Glutamatergic neuron (in vitro differentiated cells): ENCODE results near the gene SLC10A7. TPM values are rescaled to one million over a fixed set of nuclear protein-coding genes. Genes with fewer than 3 reads are reported as not detected.

Experiments
- DNase-seq: peaks from one replicate; pipeline ENCODE4 v3.0.0; 2022
- H3K27ac Mint-ChIP-seq: one replicate; pipeline ENCODE4 v1.8.0; 2020; ENCODE audit warnings: mild to moderate bottlenecking, mixed read lengths, inconsistent platforms; ENCODE audit not compliant: unreplicated experiment
- H3K27me3 Mint-ChIP-seq: one replicate; pipeline ENCODE4 v1.8.0; 2020; ENCODE audit warnings: mild to moderate bottlenecking, moderate library complexity, mixed read lengths, inconsistent platforms; ENCODE audit not compliant: unreplicated experiment
- H3K36me3 Mint-ChIP-seq: one replicate; pipeline ENCODE4 v1.8.0; 2020; ENCODE audit warnings: mild to moderate bottlenecking, mixed read lengths, inconsistent platforms; ENCODE audit not compliant: unreplicated experiment
- H3K4me1 Mint-ChIP-seq: one replicate; pipeline ENCODE4 v1.8.0; 2020; ENCODE audit warnings: mild to moderate bottlenecking, low read depth, mixed read lengths, inconsistent platforms; ENCODE audit not compliant: unreplicated experiment
- H3K4me3 Mint-ChIP-seq: one replicate; pipeline ENCODE4 v1.8.0; 2020; ENCODE audit warnings: mild to moderate bottlenecking, mixed read lengths, inconsistent platforms; ENCODE audit not compliant: unreplicated experiment
- H3K9me3 Mint-ChIP-seq: one replicate; pipeline ENCODE4 v1.8.0; 2020; ENCODE audit warnings: mild to moderate bottlenecking, moderate library complexity, mixed read lengths, inconsistent platforms; ENCODE audit not compliant: unreplicated experiment
- total RNA-seq: library from RNA; stranded (reverse); fragmentation: NEBNext Ultra II Directional; extraction: Animal tissue kit (Norgen Biotek cat#: 25700); gene quantifications from one replicate; pipeline ENCODE4 v1.2.1, GENCODE V29; 2021; ENCODE audit not compliant: unreplicated experiment
- TF ChIP-seq, protein P1 (sequence below): fragments of 200-600 bp; sonication (generic); IDR thresholded peaks from one replicate; pipeline ENCODE4 v1.5.0; 2021; ENCODE audit not compliant: partially characterized antibody, unreplicated experiment

SLC10A7 gene
- total RNA-seq, 1 donor from 2014 or later, result 13.5 TPM

DNA sequence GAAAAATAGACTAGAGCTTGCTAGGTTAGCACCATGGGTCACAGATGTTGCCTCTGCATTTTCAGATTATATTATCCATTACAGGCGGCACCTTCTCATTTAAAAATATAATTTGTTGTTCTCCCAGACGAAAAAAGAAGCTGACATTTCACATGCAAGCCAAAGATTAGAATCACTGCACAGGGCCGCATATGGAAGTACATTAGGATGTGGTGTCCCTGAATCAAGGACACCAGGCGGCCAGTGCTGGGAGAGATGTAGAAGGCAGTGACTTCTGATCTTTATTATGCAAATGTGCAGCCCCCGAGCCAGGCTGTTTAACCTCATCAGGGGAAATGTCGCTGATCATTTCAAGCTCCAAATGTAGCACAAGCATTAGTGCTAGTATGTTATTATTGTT lies 284.6 kb downstream of the SLC10A7 start:
- Mint-ChIP-seq H3K9me3 (peaks cover 2% of the 10 kb centered on the region), H3K36me3 (no peaks in the 10 kb centered on the region), H3K4me1 (peaks cover 12% of the 10 kb centered on the region), H3K4me3 (no peak overlapping the region), H3K27me3 (peaks cover 3% of the 10 kb centered on the region), H3K27ac (no peak overlapping the region)
- TF ChIP-seq, protein P1, sequence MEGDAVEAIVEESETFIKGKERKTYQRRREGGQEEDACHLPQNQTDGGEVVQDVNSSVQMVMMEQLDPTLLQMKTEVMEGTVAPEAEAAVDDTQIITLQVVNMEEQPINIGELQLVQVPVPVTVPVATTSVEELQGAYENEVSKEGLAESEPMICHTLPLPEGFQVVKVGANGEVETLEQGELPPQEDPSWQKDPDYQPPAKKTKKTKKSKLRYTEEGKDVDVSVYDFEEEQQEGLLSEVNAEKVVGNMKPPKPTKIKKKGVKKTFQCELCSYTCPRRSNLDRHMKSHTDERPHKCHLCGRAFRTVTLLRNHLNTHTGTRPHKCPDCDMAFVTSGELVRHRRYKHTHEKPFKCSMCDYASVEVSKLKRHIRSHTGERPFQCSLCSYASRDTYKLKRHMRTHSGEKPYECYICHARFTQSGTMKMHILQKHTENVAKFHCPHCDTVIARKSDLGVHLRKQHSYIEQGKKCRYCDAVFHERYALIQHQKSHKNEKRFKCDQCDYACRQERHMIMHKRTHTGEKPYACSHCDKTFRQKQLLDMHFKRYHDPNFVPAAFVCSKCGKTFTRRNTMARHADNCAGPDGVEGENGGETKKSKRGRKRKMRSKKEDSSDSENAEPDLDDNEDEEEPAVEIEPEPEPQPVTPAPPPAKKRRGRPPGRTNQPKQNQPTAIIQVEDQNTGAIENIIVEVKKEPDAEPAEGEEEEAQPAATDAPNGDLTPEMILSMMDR, result no peak
- DNase-seq, result no peak

DNA sequence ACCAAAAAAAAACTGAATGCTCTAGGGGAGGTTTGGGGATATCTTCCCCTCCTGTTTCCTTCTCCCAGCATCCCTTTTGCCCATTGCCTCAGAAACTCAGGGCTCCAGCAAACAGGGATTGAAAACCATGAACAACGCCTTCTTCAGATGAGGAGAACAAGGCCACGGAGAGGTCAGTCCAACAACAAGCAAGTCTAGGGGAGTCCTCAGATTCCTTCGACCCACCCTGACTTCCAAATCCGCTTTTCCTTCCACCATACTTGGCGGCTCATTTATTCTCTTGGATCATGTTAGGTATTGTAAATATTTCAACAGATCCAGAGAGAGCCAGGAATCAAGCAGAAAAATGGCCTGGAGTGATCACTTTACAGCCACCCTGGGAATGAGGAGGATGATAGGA lies 285.5 kb downstream of the SLC10A7 start:
- H3K9me3 Mint-ChIP-seq, result peaks cover 3% of the 10 kb centered on the region
- H3K27ac Mint-ChIP-seq, result no peak overlapping the region
- TF ChIP-seq, protein P1, result no peak
- H3K4me3 Mint-ChIP-seq, result no peak overlapping the region
- peaks cover 10% of the 10 kb centered on the region for H3K4me1 Mint-ChIP-seq
- H3K36me3 Mint-ChIP-seq, result no peaks in the 10 kb centered on the region
- peaks cover 3% of the 10 kb centered on the region for H3K27me3 Mint-ChIP-seq
- DNase-seq, result no peak

DNA sequence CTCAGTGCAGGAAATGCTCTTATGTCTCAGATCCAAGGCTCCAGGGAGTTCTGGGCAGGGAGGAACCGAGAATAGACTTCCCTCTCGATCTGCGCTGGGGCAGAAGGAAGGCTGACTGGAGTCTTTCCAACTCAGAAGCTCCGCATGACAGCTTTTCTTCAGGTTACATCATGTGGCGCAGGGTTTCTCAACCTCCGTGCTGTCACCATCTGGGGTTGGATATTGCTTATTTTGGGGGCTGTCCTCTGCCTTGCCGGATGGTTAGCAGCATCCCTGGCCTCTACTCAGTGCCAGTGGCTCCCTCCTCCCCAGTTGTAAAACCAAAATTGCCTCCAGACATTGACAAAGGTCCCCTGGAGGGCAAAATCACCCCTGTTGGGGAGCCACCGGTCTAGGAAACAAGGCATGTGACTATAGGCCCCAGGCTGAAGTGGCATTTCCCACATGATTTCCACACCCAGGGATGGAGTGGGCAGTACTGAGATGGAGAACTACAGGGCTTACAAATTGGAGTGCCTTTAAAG lies 286.0 kb downstream of the SLC10A7 start:
- no peak overlapping the region for H3K4me3 Mint-ChIP-seq
- H3K4me1 Mint-ChIP-seq, result peaks cover 10% of the 10 kb centered on the region
- no peak for DNase-seq
- peaks cover 3% of the 10 kb centered on the region for H3K27me3 Mint-ChIP-seq
- peaks cover 3% of the 10 kb centered on the region for H3K9me3 Mint-ChIP-seq
- no peaks in the 10 kb centered on the region for H3K36me3 Mint-ChIP-seq
- no peak overlapping the region for H3K27ac Mint-ChIP-seq
- TF ChIP-seq, protein P1, result no peak

DNA sequence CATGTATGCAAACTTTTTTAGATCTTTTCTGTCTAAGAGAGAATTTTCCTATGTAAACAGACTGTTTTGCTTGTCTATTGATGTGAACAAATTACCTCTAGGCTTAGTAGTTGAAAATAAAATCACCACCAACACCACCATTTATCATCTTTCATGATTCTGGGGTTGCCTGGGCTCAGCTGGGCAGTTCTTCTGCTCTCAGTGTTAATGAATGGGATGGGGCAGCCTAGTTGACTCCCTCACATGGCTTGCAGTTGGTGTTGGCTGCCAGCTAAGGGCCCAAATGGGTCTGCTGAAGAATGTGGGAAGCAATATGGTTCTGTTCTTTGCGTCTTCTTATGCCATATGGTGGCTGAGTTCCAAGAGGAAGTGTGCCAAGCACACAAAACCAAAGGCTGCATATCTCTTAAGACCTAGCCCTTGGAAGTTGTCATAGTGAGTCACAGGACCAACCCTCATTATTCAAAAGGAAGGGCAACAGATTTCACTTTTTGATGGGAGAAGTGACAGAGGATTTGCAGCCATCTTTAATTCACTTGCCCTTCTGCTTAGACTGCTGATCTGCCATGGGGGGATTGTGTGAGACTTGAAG lies 289.5 kb downstream of the SLC10A7 start:
- no peak overlapping the region for H3K4me3 Mint-ChIP-seq
- no peaks in the 10 kb centered on the region for H3K36me3 Mint-ChIP-seq
- peaks cover 3% of the 10 kb centered on the region for H3K9me3 Mint-ChIP-seq
- peaks cover 5% of the 10 kb centered on the region for H3K4me1 Mint-ChIP-seq
- DNase-seq, result no peak
- no peaks in the 10 kb centered on the region for H3K27me3 Mint-ChIP-seq
- TF ChIP-seq, protein P1, result no peak
- H3K27ac Mint-ChIP-seq, result no peak overlapping the region

DNA sequence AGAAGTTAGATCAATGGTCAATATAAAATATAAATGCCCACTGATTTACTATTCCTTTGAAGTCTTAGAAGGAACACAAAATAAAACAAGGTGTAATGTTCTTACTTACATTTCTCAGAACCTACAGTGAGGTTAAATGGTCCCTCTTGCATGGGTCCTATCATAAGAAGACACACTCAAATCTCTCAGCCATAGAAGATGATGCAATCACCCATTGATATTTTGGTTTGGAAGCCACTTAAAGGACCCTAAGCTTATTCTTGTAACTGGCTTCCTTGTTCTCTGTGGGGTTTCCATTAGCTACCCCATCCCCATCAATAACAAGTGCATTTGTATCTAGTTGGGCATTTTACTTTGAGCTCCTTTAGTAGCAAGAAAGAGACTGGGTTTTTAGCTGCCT lies 292.3 kb downstream of the SLC10A7 start:
- Mint-ChIP-seq H3K4me1 (peaks cover 3% of the 10 kb centered on the region), H3K4me3 (no peak overlapping the region), H3K27ac (no peak overlapping the region), H3K36me3 (no peaks in the 10 kb centered on the region), H3K27me3 (peaks cover 3% of the 10 kb centered on the region), H3K9me3 (peaks cover 3% of the 10 kb centered on the region)
- no peak for DNase-seq
- TF ChIP-seq, protein P1, result no peak
